RCC 7860 (cell line): ENCODE measurements around the gene ARL17B.
"Not testable (repeated sequence)": the region's sequence is repeated elsewhere in the genome, so short reads cannot be mapped to it uniquely, and the experiment has no call there.

ENCODE experiments used
- DNase-seq: peaks from one replicate; pipeline ENCODE4 v3.0.0-alpha.2; 2015; ENCODE audit warnings: low spot score
- FAIRE-seq: peaks from 2 replicates; lab custom pipeline; 2012; peaks lifted over from hg19 to GRCh38; lab: Jason Lieb, UNC

The ARL17B gene

GRCh38 chr17:46254215-46254614 is 107.4 kb downstream of the ARL17B start:
- not testable (repeated sequence) for FAIRE-seq, DNase-seq

- peak; percentile 7 for DNase-seq
- not testable (repeated sequence) for FAIRE-seq
Measured at GRCh38 chr17:46253722-46254121, 107.8 kb downstream of the ARL17B start.

- not testable (repeated sequence) for DNase-seq, FAIRE-seq
Measured at GRCh38 chr17:46252804-46253203, 108.8 kb downstream of the ARL17B start.

GRCh38 chr17:46249153-46249552 is 112.4 kb downstream of the ARL17B start:
- not testable (repeated sequence) for DNase-seq, FAIRE-seq

- not testable (repeated sequence) for DNase-seq, FAIRE-seq
Measured at GRCh38 chr17:46244949-46245768, 116.4 kb downstream of the ARL17B start.

GRCh38 chr17:46244339-46244913 is 117.1 kb downstream of the ARL17B start:
- not testable (repeated sequence) for FAIRE-seq, DNase-seq

GRCh38 chr17:46243928-46244327 is 117.6 kb downstream of the ARL17B start:
- not testable (repeated sequence) for DNase-seq, FAIRE-seq

- not testable (repeated sequence) for FAIRE-seq
Measured at GRCh38 chr17:46243505-46243904, 118.1 kb downstream of the ARL17B start.

GRCh38 chr17:46231359-46231758 is 130.2 kb downstream of the ARL17B start:
- not testable (repeated sequence) for FAIRE-seq, DNase-seq

More at GRCh38 chr17:46243505-46243904, 118.1 kb downstream of the ARL17B start:
- DNase-seq, result not testable (repeated sequence)

- DNase-seq, result peak; percentile 61
- not testable (repeated sequence) for FAIRE-seq
Measured at GRCh38 chr17:46225274-46225794, 136.2 kb downstream of the ARL17B start.

GRCh38 chr17:46224864-46225263 is 136.7 kb downstream of the ARL17B start:
- not testable (repeated sequence) for FAIRE-seq, DNase-seq
